ENCODE results near the gene TMPRSS12. TPM values are rescaled to one million over a fixed set of nuclear protein-coding genes. Genes with fewer than 3 reads are reported as not detected.
"Not testable (repeated sequence)": the region's sequence is repeated elsewhere in the genome, so short reads cannot be mapped to it uniquely, and the experiment has no call there.

TMPRSS12 gene, protein sequence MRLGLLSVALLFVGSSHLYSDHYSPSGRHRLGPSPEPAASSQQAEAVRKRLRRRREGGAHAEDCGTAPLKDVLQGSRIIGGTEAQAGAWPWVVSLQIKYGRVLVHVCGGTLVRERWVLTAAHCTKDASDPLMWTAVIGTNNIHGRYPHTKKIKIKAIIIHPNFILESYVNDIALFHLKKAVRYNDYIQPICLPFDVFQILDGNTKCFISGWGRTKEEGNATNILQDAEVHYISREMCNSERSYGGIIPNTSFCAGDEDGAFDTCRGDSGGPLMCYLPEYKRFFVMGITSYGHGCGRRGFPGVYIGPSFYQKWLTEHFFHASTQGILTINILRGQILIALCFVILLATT
- polyA plus RNA-seq: under 1 TPM in 1 of 4 donors, not detected in 3; 0.03 TPM
- long read RNA-seq, donor 1: 0 reads
- long read RNA-seq, donor 2: 0 reads
- long read RNA-seq, donor 3: 0 reads
- long read RNA-seq, donor 4: 0 reads
- long read RNA-seq, donor 5: 0 reads
- long read RNA-seq, donor 6: 0 reads
- long read RNA-seq, donor 7: 0 reads
- long read RNA-seq, donor 8: 0 reads
- long read RNA-seq, donor 9: 0 reads
- long read RNA-seq, donor 10: 0 reads

DNA sequence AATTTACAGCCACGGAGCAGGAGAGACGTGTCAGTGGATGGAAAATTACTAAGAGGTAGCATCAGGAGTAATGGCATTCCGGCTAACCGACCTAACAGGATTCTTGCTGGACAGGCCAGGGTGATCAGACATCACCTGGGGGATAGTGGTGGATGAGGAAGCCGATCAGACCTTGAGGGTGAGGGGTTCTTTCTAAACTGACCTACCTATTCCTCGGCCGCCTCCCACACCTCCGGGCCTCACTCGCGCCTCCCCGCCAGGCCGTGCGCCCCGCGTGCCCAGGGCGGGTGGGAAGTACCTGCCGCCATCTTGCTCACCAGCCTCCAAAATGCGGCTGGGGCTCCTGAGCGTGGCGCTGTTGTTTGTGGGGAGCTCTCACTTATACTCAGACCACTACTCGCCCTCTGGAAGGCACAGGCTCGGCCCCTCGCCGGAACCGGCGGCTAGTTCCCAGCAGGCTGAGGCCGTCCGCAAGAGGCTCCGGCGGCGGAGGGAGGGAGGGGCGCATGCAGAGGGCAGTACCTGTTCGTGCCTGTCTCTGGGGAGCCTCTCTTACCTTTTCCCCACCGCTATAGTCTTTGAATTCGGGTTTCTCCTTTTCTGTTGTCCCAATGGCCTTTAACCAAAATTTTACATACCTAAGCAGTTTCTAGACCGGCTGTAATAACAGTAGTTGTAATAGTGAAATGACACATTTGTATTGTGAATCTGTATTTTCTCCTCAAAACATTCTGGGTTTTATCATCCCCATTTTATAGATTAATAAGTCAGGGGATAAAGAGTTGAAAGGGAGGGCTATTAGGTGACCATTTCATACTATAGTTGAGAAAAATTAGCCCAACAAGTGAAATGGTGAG is at the start of gene TMPRSS12:
TMPRSS12 (plus strand) TSS at position 290 of the 857 bp plus-strand sequence; CDS start at position 329, 39 bp downstream.
- H3K4me1 ChIP-seq (ENCODE audit: control insufficient read depth in 3 of 3, insufficient read depth in 2 of 3, low read depth in 1 of 3, low read length in 2 of 3): no peaks in the 10 kb centered on the region
- no peaks in the 10 kb centered on the region for H3K36me3 ChIP-seq (ENCODE audit: control insufficient read depth in 3 of 3, insufficient read depth in 2 of 3, low read depth in 1 of 3, low read length in 3 of 3)
- DNase-seq (peak in 1 of 2 donors; percentile 55), FAIRE-seq (no peak)
- peaks cover 0 to 6% of the 10 kb centered on the region in 2 donors for H3K9me3 ChIP-seq (ENCODE audit: control insufficient read depth in 2 of 2, insufficient read depth in 1 of 2, low read depth in 1 of 2, low read length in 1 of 2)
- 44 to 58% (median 44%) methylated on average over 31 to 36 of the region's 36 CpGs for WGBS, 3 donors
- H3K4me3 ChIP-seq (ENCODE audit: low read depth in 1 of 3, low read length in 3 of 3): peak within 1 kb of the TSS in 1 of 3 donors; percentile 46
- no peak within 1 kb of the TSS for H3K27ac ChIP-seq (ENCODE audit: low read depth in 1 of 3, low read length in 2 of 3)
- no peaks in the 10 kb centered on the region for H3K27me3 ChIP-seq (ENCODE audit: control insufficient read depth in 3 of 3, insufficient read depth in 3 of 3, low read length in 3 of 3)

DNA sequence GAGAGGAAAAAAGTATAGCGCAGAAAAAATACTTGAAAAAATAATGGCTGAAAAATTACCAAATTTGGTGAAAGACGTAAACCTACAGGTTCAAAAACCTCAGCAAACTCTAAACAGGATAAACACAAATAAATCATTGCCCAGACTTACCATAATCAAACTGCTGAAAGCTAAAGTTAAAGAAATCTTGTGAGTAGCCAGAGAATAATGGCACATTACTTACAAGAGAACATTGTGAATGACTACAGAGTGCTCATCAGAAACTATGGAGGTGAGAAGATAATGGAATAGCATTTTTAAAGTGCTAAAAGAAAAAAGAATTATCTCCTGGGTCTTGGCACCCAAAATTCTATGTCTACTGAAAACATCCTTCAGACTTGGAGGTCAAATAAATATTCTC is 42.8 kb upstream of the TMPRSS12 start:
- Histone ChIP-seq H3K9me3 (ENCODE audit: control insufficient read depth in 2 of 2, insufficient read depth in 1 of 2, low read depth in 1 of 2, low read length in 1 of 2) (peaks cover 0 to 26% of the 10 kb centered on the region in 2 donors), H3K27ac (ENCODE audit: low read depth in 1 of 3, low read length in 2 of 3) (no peak overlapping the region), H3K4me3 (ENCODE audit: low read depth in 1 of 3, low read length in 3 of 3) (no peak overlapping the region), H3K27me3 (ENCODE audit: control insufficient read depth in 3 of 3, insufficient read depth in 3 of 3, low read length in 3 of 3) (no peaks in the 10 kb centered on the region), H3K36me3 (ENCODE audit: control insufficient read depth in 3 of 3, insufficient read depth in 2 of 3, low read depth in 1 of 3, low read length in 3 of 3) (peaks cover 10 to 38% (median 15%) of the 10 kb centered on the region in 3 donors), H3K4me1 (ENCODE audit: control insufficient read depth in 3 of 3, insufficient read depth in 2 of 3, low read depth in 1 of 3, low read length in 2 of 3) (no peaks in the 10 kb centered on the region)
- WGBS, 3 donors: 100% methylated on average over 2 of the region's 2 CpGs
- FAIRE-seq (no peak), DNase-seq (no peak)

DNA sequence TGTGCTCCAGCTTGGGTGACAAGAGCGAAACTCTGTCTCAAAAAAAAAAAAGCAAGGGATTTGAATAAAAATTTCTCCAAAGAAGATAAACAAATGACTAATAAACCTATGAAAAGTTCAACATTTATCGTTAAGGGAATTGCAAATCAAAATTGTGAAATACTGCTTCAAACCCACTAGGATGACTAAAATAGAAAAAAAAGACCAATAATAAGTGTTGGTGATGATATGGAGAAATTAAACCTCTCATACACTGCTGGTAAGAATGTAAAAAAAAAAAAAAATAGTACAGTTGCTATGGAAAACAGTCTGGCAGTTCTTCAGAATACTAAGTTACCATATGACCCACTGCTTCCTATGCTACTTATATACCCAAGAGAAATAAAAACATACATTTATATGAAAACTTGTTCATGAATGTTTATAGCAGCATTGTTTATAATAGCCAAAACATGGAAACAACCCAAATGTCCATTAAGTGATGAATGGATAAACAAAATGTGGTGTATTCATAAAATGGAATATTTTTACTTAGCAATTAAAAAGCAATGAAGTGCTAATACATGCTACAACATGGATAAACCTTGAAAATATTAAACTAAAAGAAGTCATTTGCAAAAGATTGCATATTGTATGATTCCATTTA is 39.4 kb upstream of the TMPRSS12 start:
- no peak for FAIRE-seq
- DNase-seq: no peak
- 84 to 95% (median 86%) methylated on average over 2 of the region's 2 CpGs for WGBS, 3 donors
- Histone ChIP-seq H3K36me3 (ENCODE audit: control insufficient read depth in 3 of 3, insufficient read depth in 2 of 3, low read depth in 1 of 3, low read length in 3 of 3) (peaks cover 4 to 24% (median 5%) of the 10 kb centered on the region in 3 donors), H3K9me3 (ENCODE audit: control insufficient read depth in 2 of 2, insufficient read depth in 1 of 2, low read depth in 1 of 2, low read length in 1 of 2) (peaks cover 0 to 18% of the 10 kb centered on the region in 2 donors), H3K4me3 (ENCODE audit: low read depth in 1 of 3, low read length in 3 of 3) (no peak overlapping the region), H3K27me3 (ENCODE audit: control insufficient read depth in 3 of 3, insufficient read depth in 3 of 3, low read length in 3 of 3) (no peaks in the 10 kb centered on the region), H3K27ac (ENCODE audit: low read depth in 1 of 3, low read length in 2 of 3) (no peak overlapping the region), H3K4me1 (ENCODE audit: control insufficient read depth in 3 of 3, insufficient read depth in 2 of 3, low read depth in 1 of 3, low read length in 2 of 3) (no peaks in the 10 kb centered on the region)

DNA sequence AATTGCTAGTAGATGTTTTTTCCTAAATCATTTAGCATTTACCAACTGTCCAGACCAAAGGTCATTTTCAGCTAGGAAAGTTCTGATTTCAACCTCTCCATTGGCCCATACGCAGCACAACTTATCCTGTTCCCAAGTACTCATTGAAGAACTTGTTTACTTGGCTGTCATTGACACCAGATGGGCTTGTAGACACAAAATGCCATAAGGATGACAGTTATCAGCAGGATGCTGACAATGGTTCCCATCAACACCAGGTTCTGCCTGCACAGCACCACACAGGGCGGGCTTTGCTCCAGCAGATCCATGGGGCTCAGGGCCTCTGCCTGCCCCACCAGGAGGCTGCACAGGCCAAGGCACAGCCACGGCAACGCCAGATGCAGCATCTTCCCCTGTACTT is 36.5 kb upstream of the TMPRSS12 start:
- peaks cover 0 to 3% of the 10 kb centered on the region in 2 donors for H3K9me3 ChIP-seq (ENCODE audit: control insufficient read depth in 2 of 2, insufficient read depth in 1 of 2, low read depth in 1 of 2, low read length in 1 of 2)
- peaks cover 2 to 32% (median 10%) of the 10 kb centered on the region in 3 donors for H3K36me3 ChIP-seq (ENCODE audit: control insufficient read depth in 3 of 3, insufficient read depth in 2 of 3, low read depth in 1 of 3, low read length in 3 of 3)
- H3K4me3 ChIP-seq (ENCODE audit: low read depth in 1 of 3, low read length in 3 of 3): no peak overlapping the region
- FAIRE-seq (no peak), DNase-seq (peak in 1 of 2 donors; percentile 22)
- WGBS, 3 donors: 83 to 98% (median 94%) methylated on average over 4 of the region's 4 CpGs
- H3K27me3 ChIP-seq (ENCODE audit: control insufficient read depth in 3 of 3, insufficient read depth in 3 of 3, low read length in 3 of 3): no peaks in the 10 kb centered on the region
- no peaks in the 10 kb centered on the region for H3K4me1 ChIP-seq (ENCODE audit: control insufficient read depth in 3 of 3, insufficient read depth in 2 of 3, low read depth in 1 of 3, low read length in 2 of 3)
- H3K27ac ChIP-seq (ENCODE audit: low read depth in 1 of 3, low read length in 2 of 3): peak overlapping the region in 1 of 3 donors; percentile 2

DNA sequence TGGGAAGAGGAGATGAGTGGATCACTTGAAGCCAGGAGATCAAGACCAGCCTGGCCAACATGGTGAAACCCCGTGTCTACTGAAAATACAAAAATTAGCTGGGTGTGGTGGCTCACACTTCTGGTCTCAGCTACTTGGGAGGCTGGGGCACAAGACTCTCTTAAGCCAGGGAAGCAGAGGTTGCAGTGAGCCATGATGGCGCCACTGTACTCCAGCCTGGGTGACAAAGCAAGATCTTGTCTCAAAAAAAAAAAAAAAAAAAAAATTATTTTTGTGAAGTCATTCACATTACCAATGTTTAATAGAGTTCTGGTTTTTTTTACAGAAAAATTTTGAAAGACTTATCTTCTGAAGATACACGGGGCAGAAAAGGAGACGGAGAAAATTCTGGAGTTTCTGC is 33.6 kb upstream of the TMPRSS12 start:
- H3K27ac ChIP-seq (ENCODE audit: low read depth in 1 of 3, low read length in 2 of 3); H3K27me3 ChIP-seq (ENCODE audit: control insufficient read depth in 3 of 3, insufficient read depth in 3 of 3, low read length in 3 of 3); FAIRE-seq; H3K4me1 ChIP-seq (ENCODE audit: control insufficient read depth in 3 of 3, insufficient read depth in 2 of 3, low read depth in 1 of 3, low read length in 2 of 3); H3K9me3 ChIP-seq (ENCODE audit: control insufficient read depth in 2 of 2, insufficient read depth in 1 of 2, low read depth in 1 of 2, low read length in 1 of 2); DNase-seq; H3K4me3 ChIP-seq (ENCODE audit: low read depth in 1 of 3, low read length in 3 of 3): not testable (repeated sequence)
- 97 to 99% (median 97%) methylated on average over 4 of the region's 4 CpGs for WGBS, 3 donors
- peaks cover 2 to 41% (median 14%) of the 10 kb centered on the region in 3 donors for H3K36me3 ChIP-seq (ENCODE audit: control insufficient read depth in 3 of 3, insufficient read depth in 2 of 3, low read depth in 1 of 3, low read length in 3 of 3)

DNA sequence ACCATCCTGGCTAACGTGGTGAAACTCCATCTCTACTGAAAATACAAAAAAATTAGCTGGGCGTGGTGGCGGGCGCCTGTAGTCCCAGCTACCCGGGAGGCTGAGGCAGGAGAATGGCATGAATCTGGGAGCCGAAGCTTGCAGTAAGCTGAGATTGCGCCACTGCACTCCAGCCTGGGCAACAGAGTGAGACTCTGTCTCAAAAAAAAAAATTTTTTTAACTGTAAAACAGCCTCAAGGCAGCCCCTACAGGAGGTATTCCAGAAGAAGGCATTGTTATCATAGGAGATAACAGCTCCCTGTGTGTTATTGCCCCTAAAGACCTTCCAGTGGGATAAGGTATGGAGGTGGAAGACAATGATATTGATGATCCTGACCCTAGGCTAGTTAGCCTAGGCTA is 27.8 kb upstream of the TMPRSS12 start:
- H3K27ac ChIP-seq (ENCODE audit: low read depth in 1 of 3, low read length in 2 of 3); H3K9me3 ChIP-seq (ENCODE audit: control insufficient read depth in 2 of 2, insufficient read depth in 1 of 2, low read depth in 1 of 2, low read length in 1 of 2); H3K27me3 ChIP-seq (ENCODE audit: control insufficient read depth in 3 of 3, insufficient read depth in 3 of 3, low read length in 3 of 3); FAIRE-seq; DNase-seq; H3K4me1 ChIP-seq (ENCODE audit: control insufficient read depth in 3 of 3, insufficient read depth in 2 of 3, low read depth in 1 of 3, low read length in 2 of 3); H3K4me3 ChIP-seq (ENCODE audit: low read depth in 1 of 3, low read length in 3 of 3): not testable (repeated sequence)
- WGBS, 3 donors: 95 to 98% (median 97%) methylated on average over 7 of the region's 7 CpGs
- H3K36me3 ChIP-seq (ENCODE audit: control insufficient read depth in 3 of 3, insufficient read depth in 2 of 3, low read depth in 1 of 3, low read length in 3 of 3): peaks cover 13 to 48% (median 27%) of the 10 kb centered on the region in 3 donors

DNA sequence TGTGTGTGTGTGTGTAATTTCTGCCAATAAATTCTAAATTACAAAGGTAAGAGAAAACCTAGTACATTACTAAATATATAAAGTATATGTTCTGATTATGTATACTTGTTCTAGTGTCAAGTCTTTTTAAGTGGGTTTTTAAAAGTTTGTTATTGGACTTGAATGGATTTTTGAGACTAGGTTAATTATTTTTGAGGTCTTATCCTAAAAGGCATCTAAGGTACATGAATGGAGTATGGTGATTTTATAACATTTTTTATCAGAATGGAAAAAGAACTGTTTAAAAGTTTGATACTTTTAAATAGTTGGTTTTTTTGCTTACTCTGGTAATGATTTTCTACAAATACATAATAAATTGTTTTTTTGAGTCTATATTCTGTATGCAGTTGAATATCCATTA is 22.5 kb upstream of the TMPRSS12 start:
- no peak for FAIRE-seq

DNA sequence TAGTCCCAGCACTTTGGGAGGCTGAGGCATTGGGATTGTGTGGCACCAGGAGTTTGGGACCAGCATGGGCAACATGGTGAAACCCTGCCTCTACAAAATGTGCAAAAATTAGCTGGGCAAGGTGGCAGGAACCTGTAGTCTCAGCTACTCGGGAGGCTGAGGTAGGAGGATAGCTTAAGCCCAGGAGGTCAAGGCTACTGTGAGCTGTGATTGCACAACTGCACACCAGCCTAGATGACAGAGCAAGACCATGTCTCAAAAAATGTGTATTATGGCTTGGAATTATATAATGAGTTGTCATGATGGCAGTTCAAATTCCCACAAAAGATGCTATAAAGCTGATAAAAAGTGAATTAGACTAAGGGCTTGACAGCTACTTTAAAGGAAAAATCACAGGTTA is 20.6 kb upstream of the TMPRSS12 start:
- Histone ChIP-seq H3K4me1 (ENCODE audit: control insufficient read depth in 3 of 3, insufficient read depth in 2 of 3, low read depth in 1 of 3, low read length in 2 of 3) (peaks cover 0 to 5% (median 0%) of the 10 kb centered on the region in 3 donors), H3K27ac (ENCODE audit: low read depth in 1 of 3, low read length in 2 of 3) (no peak overlapping the region), H3K27me3 (ENCODE audit: control insufficient read depth in 3 of 3, insufficient read depth in 3 of 3, low read length in 3 of 3) (no peaks in the 10 kb centered on the region), H3K9me3 (ENCODE audit: control insufficient read depth in 2 of 2, insufficient read depth in 1 of 2, low read depth in 1 of 2, low read length in 1 of 2) (no peaks in the 10 kb centered on the region), H3K36me3 (ENCODE audit: control insufficient read depth in 3 of 3, insufficient read depth in 2 of 3, low read depth in 1 of 3, low read length in 3 of 3) (peaks cover 0 to 13% (median 4%) of the 10 kb centered on the region in 3 donors), H3K4me3 (ENCODE audit: low read depth in 1 of 3, low read length in 3 of 3) (no peak overlapping the region)
- DNase-seq (no peak), FAIRE-seq (no peak)
- WGBS, 3 donors: 81 to 99% (median 89%) methylated on average over 1 of the region's 1 CpG

More for the DNA sequence above, 22.5 kb upstream of the TMPRSS12 start:
- Histone ChIP-seq H3K27me3 (ENCODE audit: control insufficient read depth in 3 of 3, insufficient read depth in 3 of 3, low read length in 3 of 3) (no peaks in the 10 kb centered on the region), H3K9me3 (ENCODE audit: control insufficient read depth in 2 of 2, insufficient read depth in 1 of 2, low read depth in 1 of 2, low read length in 1 of 2) (no peaks in the 10 kb centered on the region), H3K4me1 (ENCODE audit: control insufficient read depth in 3 of 3, insufficient read depth in 2 of 3, low read depth in 1 of 3, low read length in 2 of 3) (peaks cover 0 to 5% (median 0%) of the 10 kb centered on the region in 3 donors), H3K4me3 (ENCODE audit: low read depth in 1 of 3, low read length in 3 of 3) (no peak overlapping the region), H3K36me3 (ENCODE audit: control insufficient read depth in 3 of 3, insufficient read depth in 2 of 3, low read depth in 1 of 3, low read length in 3 of 3) (peaks cover 8 to 26% (median 9%) of the 10 kb centered on the region in 3 donors), H3K27ac (ENCODE audit: low read depth in 1 of 3, low read length in 2 of 3) (no peak overlapping the region)
- no peak for DNase-seq
